Loucy (cell line): Measurements from ENCODE around the gene DISC1.

Experiments
- H2AFZ ChIP-seq: fragments of 200-600 bp; sonication (generic); 2 replicates; pipeline ENCODE4 v1.6.0; 2016; ENCODE audit warnings: antibody characterized with exemption, mild to moderate bottlenecking, low read length, moderate library complexity
- H3F3A ChIP-seq: fragments of 200-600 bp; 2 replicates; pipeline ENCODE4 v1.6.0; 2016; ENCODE audit warnings: antibody characterized with exemption, low read depth, mild to moderate bottlenecking
- H3K27me3 ChIP-seq: fragments of 200-600 bp; sonication (generic); 2 replicates; pipeline ENCODE4 v1.6.1; 2014; ENCODE audit warnings: low read length, mild to moderate bottlenecking; ENCODE audit not compliant: insufficient read depth, poor library complexity, severe bottlenecking
- H3K36me3 ChIP-seq: fragments of 200-600 bp; sonication (generic); 2 replicates; pipeline ENCODE4 v1.6.1; 2016; ENCODE audit warnings: low read length; ENCODE audit not compliant: insufficient read depth
- H3K4me1 ChIP-seq: fragments of 200-600 bp; sonication (generic); 2 replicates; pipeline ENCODE4 v1.5.1; 2014; ENCODE audit warnings: low read length, mild to moderate bottlenecking; ENCODE audit not compliant: insufficient read depth, poor library complexity, severe bottlenecking
- H3K4me2 ChIP-seq: fragments of 200-600 bp; sonication (generic); 2 replicates; pipeline ENCODE4 v1.6.0; 2014; ENCODE audit warnings: antibody characterized with exemption, low read length, low read depth, mild to moderate bottlenecking; ENCODE audit not compliant: poor library complexity, severe bottlenecking
- H3K4me3 ChIP-seq: fragments of 200-600 bp; sonication (generic); 2 replicates; pipeline ENCODE4 v1.5.1; 2014; ENCODE audit warnings: low read length, mild to moderate bottlenecking, mixed read lengths; ENCODE audit not compliant: poor library complexity, severe bottlenecking
- H3K79me2 ChIP-seq: fragments of 200-600 bp; sonication (generic); 2 replicates; pipeline ENCODE4 v1.6.1; 2014; ENCODE audit warnings: low read length; ENCODE audit not compliant: insufficient read depth
- H3K9ac ChIP-seq: fragments of 200-600 bp; sonication (generic); 2 replicates; pipeline ENCODE4 v1.6.0; 2014; ENCODE audit warnings: mild to moderate bottlenecking, low read depth, low read length, moderate library complexity; ENCODE audit not compliant: poor library complexity, severe bottlenecking
- H3K9me2 ChIP-seq: fragments of 200-600 bp; sonication (generic); replicated peaks from 2 replicates; pipeline ENCODE4 v1.6.1; 2016; ENCODE audit warnings: low read depth, low read length, mixed read lengths
- H3K9me3 ChIP-seq: fragments of 200-600 bp; sonication (generic); 2 replicates; pipeline ENCODE4 v1.6.1; 2014; ENCODE audit warnings: mild to moderate bottlenecking, antibody characterized with exemption, low read length, low read depth; ENCODE audit not compliant: insufficient read depth
- H4K20me1 ChIP-seq: fragments of 200-600 bp; sonication (generic); 2 replicates; pipeline ENCODE4 v1.6.0; 2014; ENCODE audit warnings: antibody characterized with exemption, low read length, mild to moderate bottlenecking; ENCODE audit not compliant: insufficient read depth, poor library complexity, severe bottlenecking
- CTCF ChIP-seq: fragments of 200-600 bp; sonication (generic); conservative IDR thresholded peaks from 2 replicates; pipeline ENCODE4 v1.5.1; 2014; ENCODE audit warnings: mild to moderate bottlenecking, antibody characterized with exemption, low read length
- EZH2phosphoT487 ChIP-seq: fragments of 200-600 bp; IDR thresholded peaks from 2 replicates; pipeline ENCODE4 v1.6.1; 2018; ENCODE audit warnings: antibody characterized with exemption, mild to moderate bottlenecking, moderate library complexity, borderline replicate concordance

The DISC1 gene

GRCh38 chr1:231949277-231950091 is 322.9 kb downstream of the DISC1 start:
- H3K9ac ChIP-seq, result no peak overlapping the region
- H4K20me1 ChIP-seq, result no peaks in the 10 kb centered on the region
- H3K27me3 ChIP-seq, result no peaks in the 10 kb centered on the region
- H3K9me2 ChIP-seq, result no peaks in the 10 kb centered on the region
- H3K79me2 ChIP-seq, result no peaks in the 10 kb centered on the region
- TF ChIP-seq CTCF (no peak), EZH2phosphoT487 (no peak)
- H3F3A ChIP-seq, result no peaks in the 10 kb centered on the region
- no peaks in the 10 kb centered on the region for H3K4me1 ChIP-seq
- no peak overlapping the region for H3K4me3 ChIP-seq
- H3K36me3 ChIP-seq, result no peaks in the 10 kb centered on the region
- H3K4me2 ChIP-seq, result no peak overlapping the region
- no peaks in the 10 kb centered on the region for H3K9me3 ChIP-seq
- no peak overlapping the region for H2AFZ ChIP-seq

- H3K9me3 ChIP-seq, result no peaks in the 10 kb centered on the region
- no peaks in the 10 kb centered on the region for H3K36me3 ChIP-seq
- H3K4me3 ChIP-seq, result no peak overlapping the region
- H2AFZ ChIP-seq, result no peak overlapping the region
- H4K20me1 ChIP-seq, result no peaks in the 10 kb centered on the region
- H3K79me2 ChIP-seq, result no peaks in the 10 kb centered on the region
- H3K27me3 ChIP-seq, result no peaks in the 10 kb centered on the region
- no peak for TF ChIP-seq CTCF
- no peak for TF ChIP-seq EZH2phosphoT487
- no peaks in the 10 kb centered on the region for H3F3A ChIP-seq
- no peaks in the 10 kb centered on the region for H3K4me1 ChIP-seq
- no peak overlapping the region for H3K4me2 ChIP-seq
- H3K9ac ChIP-seq, result no peak overlapping the region
- no peaks in the 10 kb centered on the region for H3K9me2 ChIP-seq
These were observed 323.9 kb downstream of the DISC1 start for GRCh38 chr1:231950331-231951128.

- H3K4me3 ChIP-seq, result no peak overlapping the region
- TF ChIP-seq EZH2phosphoT487, result no peak
- no peaks in the 10 kb centered on the region for H3K79me2 ChIP-seq
- no peaks in the 10 kb centered on the region for H3F3A ChIP-seq
- H2AFZ ChIP-seq, result no peak overlapping the region
- H3K9me2 ChIP-seq, result no peaks in the 10 kb centered on the region
- no peak overlapping the region for H3K9ac ChIP-seq
- H3K9me3 ChIP-seq, result no peaks in the 10 kb centered on the region
- H4K20me1 ChIP-seq, result no peaks in the 10 kb centered on the region
- no peaks in the 10 kb centered on the region for H3K4me1 ChIP-seq
- H3K4me2 ChIP-seq, result no peak overlapping the region
- no peaks in the 10 kb centered on the region for H3K36me3 ChIP-seq
- no peaks in the 10 kb centered on the region for H3K27me3 ChIP-seq
These were observed 324.8 kb downstream of the DISC1 start for GRCh38 chr1:231951374-231951773.
